Subcutaneous adipose tissue (tissue), 4 donors: Measurements from ENCODE around the gene XAF1. TPM values are rescaled to one million over a fixed set of nuclear protein-coding genes. Genes with fewer than 3 reads are reported as not detected.

Source experiments
- total RNA-seq, 4 donors: library from RNA; depleted of rRNA; stranded (reverse); fragments of >200 nt; gene quantifications; one replicate each; pipeline ENCODE4 v1.1.0, GENCODE V29; 2016
- TF ChIP-seq, protein P1 (sequence below): fragments of 450-650 bp; IDR thresholded peaks from one replicate; pipeline ENCODE4 v1.5.1; 2016; ENCODE audit warnings: low read depth, mild to moderate bottlenecking, control low read depth, antibody characterized with exemption, moderate library complexity

Gene XAF1
- total RNA-seq, 4 donors from 2014 or later: 29.5 to 128 (median 34.2) TPM

DNA sequence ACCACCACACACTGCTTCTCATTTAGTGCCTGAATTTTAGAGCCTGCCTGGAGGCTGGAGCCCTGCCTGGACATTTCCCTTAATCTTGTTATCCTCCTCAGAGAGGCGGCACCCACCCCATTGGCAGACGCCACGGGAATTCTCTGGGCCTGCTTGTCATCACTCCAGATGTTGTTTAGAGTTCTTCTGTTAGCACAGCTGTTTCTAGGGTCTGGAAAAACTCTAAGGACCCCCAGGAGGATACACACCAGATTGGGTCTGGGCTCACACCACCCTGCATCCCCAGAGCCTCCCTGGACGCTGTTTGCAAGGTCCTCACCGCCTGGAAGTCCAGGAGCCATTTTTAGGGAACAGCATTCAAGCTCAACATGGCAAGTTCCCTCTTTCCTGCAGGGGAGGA lies 565 bp upstream of the XAF1 start:
- TF ChIP-seq, protein P1, sequence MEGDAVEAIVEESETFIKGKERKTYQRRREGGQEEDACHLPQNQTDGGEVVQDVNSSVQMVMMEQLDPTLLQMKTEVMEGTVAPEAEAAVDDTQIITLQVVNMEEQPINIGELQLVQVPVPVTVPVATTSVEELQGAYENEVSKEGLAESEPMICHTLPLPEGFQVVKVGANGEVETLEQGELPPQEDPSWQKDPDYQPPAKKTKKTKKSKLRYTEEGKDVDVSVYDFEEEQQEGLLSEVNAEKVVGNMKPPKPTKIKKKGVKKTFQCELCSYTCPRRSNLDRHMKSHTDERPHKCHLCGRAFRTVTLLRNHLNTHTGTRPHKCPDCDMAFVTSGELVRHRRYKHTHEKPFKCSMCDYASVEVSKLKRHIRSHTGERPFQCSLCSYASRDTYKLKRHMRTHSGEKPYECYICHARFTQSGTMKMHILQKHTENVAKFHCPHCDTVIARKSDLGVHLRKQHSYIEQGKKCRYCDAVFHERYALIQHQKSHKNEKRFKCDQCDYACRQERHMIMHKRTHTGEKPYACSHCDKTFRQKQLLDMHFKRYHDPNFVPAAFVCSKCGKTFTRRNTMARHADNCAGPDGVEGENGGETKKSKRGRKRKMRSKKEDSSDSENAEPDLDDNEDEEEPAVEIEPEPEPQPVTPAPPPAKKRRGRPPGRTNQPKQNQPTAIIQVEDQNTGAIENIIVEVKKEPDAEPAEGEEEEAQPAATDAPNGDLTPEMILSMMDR: no peak

DNA sequence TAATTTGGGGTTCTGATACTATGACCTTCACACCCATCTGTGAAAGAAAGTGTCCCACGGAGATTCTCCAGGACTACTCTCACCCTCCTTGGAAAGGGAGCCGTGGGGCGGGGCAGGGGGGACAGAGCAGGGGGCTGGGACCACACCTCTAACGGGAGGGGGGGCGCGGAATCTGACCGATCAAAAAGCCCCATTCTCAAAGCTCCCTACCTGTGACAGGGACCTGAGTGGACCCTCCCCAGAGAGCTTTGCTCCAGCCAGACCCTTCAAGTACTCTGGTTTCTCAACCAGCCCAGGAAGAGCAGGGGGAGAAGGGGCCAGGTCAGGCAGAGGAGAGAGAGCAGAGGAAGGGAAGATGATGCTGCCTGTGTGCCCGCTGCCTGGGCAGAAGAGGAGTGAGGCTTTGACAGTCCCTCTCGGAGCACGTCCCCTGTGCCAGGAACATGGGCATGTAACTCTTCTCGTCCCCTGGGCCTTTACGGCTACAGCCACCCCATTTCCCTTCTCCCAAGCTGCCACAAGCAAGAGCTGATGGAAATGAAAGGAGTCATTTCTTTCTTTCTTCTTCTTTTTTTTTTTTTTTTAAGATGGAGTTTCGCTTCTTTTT lies 682 bp downstream of the XAF1 start:
- TF ChIP-seq, protein P1: no peak

DNA sequence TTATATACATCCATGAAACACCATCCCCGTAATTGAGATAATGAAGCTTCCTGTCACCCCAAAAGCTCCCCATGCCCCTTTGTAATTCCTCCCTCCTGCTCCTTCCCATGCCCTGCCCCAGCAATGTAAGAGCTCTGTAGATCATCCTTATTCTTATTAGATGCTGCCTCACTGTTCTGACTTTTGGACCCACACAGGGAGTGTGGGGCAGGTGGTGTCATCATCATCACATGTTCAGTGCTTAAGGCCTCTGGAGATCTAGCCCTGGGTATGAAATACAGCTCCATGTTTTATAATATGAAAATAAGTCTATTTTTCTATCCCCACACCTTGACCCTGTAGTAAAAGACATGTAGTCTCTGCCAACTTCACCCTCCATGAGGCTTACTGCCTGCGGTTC lies 1.9 kb downstream of the XAF1 start:
- TF ChIP-seq, protein P1: no peak

GRCh38 chr17:6761779-6762178 lies 5.9 kb downstream of the XAF1 start:
- TF ChIP-seq, protein P1: no peak

DNA sequence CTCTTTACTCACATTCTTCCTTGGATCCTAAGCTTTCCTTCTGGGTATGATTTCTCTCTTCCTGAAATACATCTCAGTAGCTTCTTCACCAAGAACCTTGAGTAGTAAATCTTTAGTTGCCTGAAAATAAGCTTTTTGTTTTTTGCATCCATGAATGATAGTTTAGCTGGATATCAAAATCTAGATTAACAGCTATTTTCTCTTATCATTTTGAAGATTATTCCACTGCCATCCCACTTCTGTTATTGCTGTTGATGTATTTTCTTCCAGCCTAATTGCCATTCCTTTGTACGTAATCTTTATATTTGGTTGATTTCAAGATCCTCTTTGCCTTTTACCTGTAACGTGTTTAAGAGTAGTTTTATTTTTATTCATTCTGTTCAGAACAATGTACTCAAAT lies 12.6 kb downstream of the XAF1 start:
- TF ChIP-seq, protein P1: no peak

GRCh38 chr17:6772016-6772415 lies 16.2 kb downstream of the XAF1 start:
- TF ChIP-seq, protein P1: no peak

- TF ChIP-seq, protein P1: no peak
Observed at GRCh38 chr17:6775871-6776405, 20.1 kb downstream of the XAF1 start, which contains the start of gene FBXO39. FBXO39 (plus strand) TSS chr17:6776215; CDS start chr17:6779869, 3,654 bp downstream.
